Endometrial microvascular endothelial cells (primary cell): ENCODE measurements around the gene DAZAP2. TPM values are rescaled to one million over a fixed set of nuclear protein-coding genes. Genes with fewer than 3 reads are reported as not detected.
"Not testable (repeated sequence)": the region's sequence is repeated elsewhere in the genome, so short reads cannot be mapped to it uniquely, and the experiment has no call there.

Source experiments
- in situ Hi-C: cut with HindIII; loops from 2 replicates; pipeline ENCODE4 v1.10.0; 2017; ENCODE audit warnings: low sequenced_read_pairs, low pct_unique_long_range_greater_than_20kb; ENCODE audit errors: inconsistent ontology term
- total RNA-seq: library from RNA; depleted of rRNA; stranded (reverse); fragments of >200 nt; gene quantifications from one replicate; pipeline ENCODE4 v1.2.3, GENCODE V29; 2015; ENCODE audit errors: inconsistent ontology term

DAZAP2 gene
- total RNA-seq, 1 donor from 2014 or later: 252 TPM

GRCh38 chr12:51244269-51244668 is 5.6 kb downstream of the DAZAP2 start:
- in situ Hi-C loops: no loop called here

GRCh38 chr12:51245476-51246253 is 7.0 kb downstream of the DAZAP2 start:
- in situ Hi-C loops: no loop called here

- in situ Hi-C loops: no loop called here
These were observed 7.7 kb downstream of the DAZAP2 start for GRCh38 chr12:51246254-51246853.

GRCh38 chr12:51247523-51248206 is 9.0 kb downstream of the DAZAP2 start:
- in situ Hi-C loops: no loop called here

- in situ Hi-C loops: no loop called here
These were observed 14.7 kb downstream of the DAZAP2 start for GRCh38 chr12:51253276-51253675.

GRCh38 chr12:51254536-51254935 is 15.9 kb downstream of the DAZAP2 start:
- in situ Hi-C loops: no loop called here

- in situ Hi-C loops: not testable (repeated sequence)
These were observed 21.0 kb downstream of the DAZAP2 start for GRCh38 chr12:51259600-51259999.

GRCh38 chr12:51262758-51263177 is 24.1 kb downstream of the DAZAP2 start:
- in situ Hi-C loops: no loop called here

- in situ Hi-C loops: no loop called here
These were observed 24.7 kb downstream of the DAZAP2 start for GRCh38 chr12:51263341-51263740.

GRCh38 chr12:51264297-51264696 is 25.7 kb downstream of the DAZAP2 start:
- in situ Hi-C loops: no loop called here

GRCh38 chr12:51265024-51265423 is 26.4 kb downstream of the DAZAP2 start:
- in situ Hi-C loops: no loop called here

- in situ Hi-C loops: no loop called here
These were observed 30.8 kb downstream of the DAZAP2 start for GRCh38 chr12:51269174-51270066.

- in situ Hi-C loops: no loop called here
These were observed 31.7 kb downstream of the DAZAP2 start, which contains the start of gene SMAGP for GRCh38 chr12:51270067-51270950. Gene SMAGP, minus strand, starts transcription at chr12:51270415. Its CDS starts 1,137 bp downstream, at chr12:51269278.

- in situ Hi-C loops: no loop called here
These were observed 32.4 kb downstream of the DAZAP2 start for GRCh38 chr12:51270951-51271518.

- in situ Hi-C loops: not testable (repeated sequence)
These were observed 34.2 kb downstream of the DAZAP2 start for GRCh38 chr12:51272810-51273209.

GRCh38 chr12:51275088-51275487 is 36.5 kb downstream of the DAZAP2 start:
- in situ Hi-C loops: no loop called here

- in situ Hi-C loops: no loop called here
These were observed 42.7 kb downstream of the DAZAP2 start for GRCh38 chr12:51281202-51281924.
